ENCODE results near the gene UBE2O.

DNA sequence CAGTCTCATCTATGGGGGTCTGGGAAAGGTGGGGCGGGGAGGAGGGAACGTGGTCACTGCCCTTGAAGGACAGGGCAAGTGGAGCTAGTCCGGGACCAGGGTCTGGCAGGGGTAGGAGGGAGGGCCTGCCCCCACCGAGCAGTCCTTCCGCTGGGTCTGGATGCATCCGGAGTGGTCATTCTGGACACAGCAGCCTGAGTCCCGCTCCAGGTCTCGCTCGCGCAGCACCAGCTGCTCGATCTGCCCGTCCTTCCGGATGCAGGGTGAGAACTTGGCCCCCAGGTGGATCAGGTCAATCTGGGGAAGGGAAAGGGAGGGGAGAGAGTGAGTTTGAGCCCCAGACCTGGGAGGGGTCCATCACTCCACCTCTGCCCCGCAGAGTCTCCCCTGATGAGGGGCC, 21.3 kb upstream of the UBE2O start:
- TF ChIP-seq POLR2A (IDR thresholded peaks at IDR 0.05) (no peak), CTCF (IDR thresholded peaks at IDR 0.05 in 8 of 11, conservative IDR thresholded peaks at IDR 0.05 in 3 of 11) (no peak)

Data from spleen (tissue), 7 donors.